IMR-90 (cell line): ENCODE results near the gene PSG2.
"Not testable (repeated sequence)": the region's sequence is repeated elsewhere in the genome, so short reads cannot be mapped to it uniquely, and the experiment has no call there.

Experiments
- CEBPB ChIP-seq: IDR thresholded peaks from 2 replicates; pipeline ENCODE4 v1.6.1; 2012; ENCODE audit warnings: low read depth, low read length, improper control_type of control experiment
- CHD1 ChIP-seq: IDR thresholded peaks from 2 replicates; pipeline ENCODE4 v1.6.1; 2012; ENCODE audit warnings: low read depth, low read length, improper control_type of control experiment
- CTCF ChIP-seq: conservative IDR thresholded peaks from 2 replicates; pipeline ENCODE4 v1.5.1; 2012; ENCODE audit warnings: mild to moderate bottlenecking, low read depth, low read length, improper control_type of control experiment
- FOS ChIP-seq: fragments of 150-350 bp; IDR thresholded peaks from 2 replicates; pipeline ENCODE4 v1.6.1; 2016; ENCODE audit warnings: low read depth, low read length
- MAFK ChIP-seq: IDR thresholded peaks from 2 replicates; pipeline ENCODE4 v1.6.1; 2012; ENCODE audit warnings: low read depth, low read length, improper control_type of control experiment
- MXI1 ChIP-seq: IDR thresholded peaks from 2 replicates; pipeline ENCODE4 v1.6.1; 2012; ENCODE audit warnings: low read depth, mild to moderate bottlenecking, low read length, moderate library complexity, borderline replicate concordance
- POLR2A ChIP-seq: IDR thresholded peaks from 2 replicates; pipeline ENCODE4 v1.6.1; 2012; ENCODE audit warnings: mild to moderate bottlenecking, low read depth, low read length
- RAD21 ChIP-seq: IDR thresholded peaks from 2 replicates; pipeline ENCODE4 v1.6.1; 2012; ENCODE audit warnings: low read length, improper control_type of control experiment
- RCOR1 ChIP-seq: IDR thresholded peaks from 2 replicates; pipeline ENCODE4 v1.6.1; 2012; ENCODE audit warnings: mild to moderate bottlenecking, low read length, improper control_type of control experiment; ENCODE audit not compliant: insufficient replicate concordance
- SMC3 ChIP-seq: fragments of 150-350 bp; IDR thresholded peaks from 2 replicates; pipeline ENCODE4 v1.6.1; 2016; ENCODE audit warnings: low read depth, mild to moderate bottlenecking, antibody characterized with exemption, low read length, moderate library complexity

GRCh38 chr19:43047966-43048365, 34.5 kb downstream of the PSG2 start:
- TF ChIP-seq CTCF, MAFK, RCOR1, CHD1, POLR2A, SMC3, FOS, CEBPB, RAD21, MXI1: not testable (repeated sequence)
